HepG2 (cell line): ENCODE data around the gene PIGN. TPM values are rescaled to one million over a fixed set of nuclear protein-coding genes. Genes with fewer than 3 reads are reported as not detected.
A peak's percentile ranks its signal among the peaks of the same experiment; 100 is the strongest.

Source experiments
- ARNT2 ChIP-seq: sonication (generic); formaldehyde crosslinking; IDR thresholded peaks from 2 replicates; pipeline ENCODE4 v1.8.0; 2022; ENCODE audit warnings: mild to moderate bottlenecking, low read depth, missing genetic modification reagents, moderate library complexity
- CREB3 ChIP-seq: sonication (generic); formaldehyde crosslinking; IDR thresholded peaks from 2 replicates; pipeline ENCODE4 v1.5.0; 2020; ENCODE audit warnings: missing genetic modification reagents
- NFE2 ChIP-seq: sonication (generic); formaldehyde crosslinking; IDR thresholded peaks from 2 replicates; pipeline ENCODE4 v1.4.0; 2020; ENCODE audit warnings: missing genetic modification reagents
- PAWR ChIP-seq: sonication (generic); formaldehyde crosslinking; IDR thresholded peaks from 2 replicates; pipeline ENCODE4 v1.4.0; 2020; ENCODE audit warnings: missing genetic modification reagents, mild to moderate bottlenecking, borderline replicate concordance
- POLR2AphosphoS2 ChIP-seq: IDR thresholded peaks from 2 replicates; pipeline ENCODE4 v1.6.1; 2011; ENCODE audit warnings: low read depth, low read length, improper control_type of control experiment
- REL ChIP-seq: sonication (generic); formaldehyde crosslinking; conservative IDR thresholded peaks from 2 replicates; pipeline ENCODE4 v1.8.0; 2022; ENCODE audit warnings: mild to moderate bottlenecking, missing genetic modification reagents, moderate library complexity
- SATB2 ChIP-seq: sonication (generic); formaldehyde crosslinking; IDR thresholded peaks from 2 replicates; pipeline ENCODE4 v1.5.0; 2020; ENCODE audit warnings: missing genetic modification reagents
- ZFYVE20 ChIP-seq: sonication (generic); formaldehyde crosslinking; IDR thresholded peaks from 2 replicates; pipeline ENCODE4 v1.8.0; 2023; ENCODE audit warnings: low read depth, mild to moderate bottlenecking, moderate library complexity, missing genetic modification reagents, borderline replicate concordance
- ZNF251 ChIP-seq: sonication (generic); formaldehyde crosslinking; IDR thresholded peaks from 2 replicates; pipeline ENCODE4 v1.9.0; 2021; ENCODE audit warnings: mild to moderate bottlenecking, missing genetic modification reagents
- ZNF354B ChIP-seq: sonication (generic); formaldehyde crosslinking; IDR thresholded peaks from 2 replicates; pipeline ENCODE4 v1.8.0; 2022; ENCODE audit warnings: mild to moderate bottlenecking, missing genetic modification reagents
- ZNF484 ChIP-seq: sonication (generic); formaldehyde crosslinking; IDR thresholded peaks from 2 replicates; pipeline ENCODE4 v1.5.1; 2020; ENCODE audit warnings: mild to moderate bottlenecking, low read depth, missing genetic modification reagents, borderline replicate concordance
- ZNF549 ChIP-seq: sonication (generic); formaldehyde crosslinking; IDR thresholded peaks from 2 replicates; pipeline ENCODE4 v1.5.0; 2020; ENCODE audit warnings: missing genetic modification reagents
- ZNF569 ChIP-seq: sonication (generic); formaldehyde crosslinking; IDR thresholded peaks from 2 replicates; pipeline ENCODE4 v1.5.0; 2020; ENCODE audit warnings: mild to moderate bottlenecking, missing genetic modification reagents, moderate library complexity, borderline replicate concordance
- ZNF572 ChIP-seq: sonication (generic); formaldehyde crosslinking; IDR thresholded peaks from 2 replicates; pipeline ENCODE4 v1.5.1; 2020; ENCODE audit warnings: mild to moderate bottlenecking, missing genetic modification reagents
- ZNF607 ChIP-seq: sonication (generic); formaldehyde crosslinking; IDR thresholded peaks from 2 replicates; pipeline ENCODE4 v1.5.1; 2020; ENCODE audit warnings: missing genetic modification reagents, mild to moderate bottlenecking, borderline replicate concordance
- ZNF841 ChIP-seq: sonication (generic); formaldehyde crosslinking; IDR thresholded peaks from 2 replicates; pipeline ENCODE4 v1.8.1; 2023; ENCODE audit warnings: missing genetic modification reagents, borderline replicate concordance
- ZNF883 ChIP-seq: sonication (generic); formaldehyde crosslinking; IDR thresholded peaks from 2 replicates; pipeline ENCODE4 v1.5.1; 2020; ENCODE audit warnings: mild to moderate bottlenecking, missing genetic modification reagents; ENCODE audit errors: not compliant biosample characterization
- polyA plus RNA-seq, 8 experiments: library from polyadenylated mRNA; depleted of rRNA in 3 of 8; stranded (reverse) in 7 of 8; unstranded in 1 of 8; fragments of >200 nt; fragmentation: Illumina TruSeq in 4 of 8; extraction: Trizol in 4 of 8; gene quantifications; 2 replicates each; pipeline versions ENCODE4 v1.2.1 to v1.2.3, GENCODE V29; 2011 to 2016; ENCODE audit warnings: low read depth in 4 of 8, missing spikeins in 1 of 8, mixed read lengths in 1 of 8; ENCODE audit not compliant: insufficient read depth in 1 of 8
- total RNA-seq, 5 experiments: library from RNA; depleted of rRNA; stranded (reverse); fragments of >200 nt; fragmentation: Illumina TruSeq; extraction: Trizol; gene quantifications; 2 replicates each; pipeline ENCODE4 v1.2.3, GENCODE V29; 2016; ENCODE audit warnings: low read depth in 1 of 5
- TF ChIP-seq, protein P1 (sequence below): sonication (generic); formaldehyde crosslinking; IDR thresholded peaks from 2 replicates; pipeline ENCODE4 v1.4.0; 2020; ENCODE audit warnings: missing genetic modification reagents, mild to moderate bottlenecking, borderline replicate concordance
- TF ChIP-seq, protein P2 (sequence below): IDR thresholded peaks from 2 replicates; pipeline ENCODE4 v1.6.1; 2012; ENCODE audit warnings: low read depth, low read length, improper control_type of control experiment
- TF ChIP-seq, protein P3 (sequence below): sonication (generic); formaldehyde crosslinking; IDR thresholded peaks from 2 replicates; pipeline ENCODE4 v1.4.0; 2020; ENCODE audit warnings: missing genetic modification reagents
- TF ChIP-seq, protein P4 (sequence below), 2 experiments: fragments of 450-650 bp in 1 of 2; sonication (generic) in 1 of 2; formaldehyde crosslinking; IDR thresholded peaks; 2 replicates each; pipeline versions ENCODE4 v1.5.0 to v1.8.0; 2020 to 2022; ENCODE audit warnings: mild to moderate bottlenecking in 1 of 2, missing genetic modification reagents in 1 of 2

The PIGN gene
- total and polyA plus RNA-seq, 2 of the 13 experiments (the other 11 are each of a cell fraction or from before 2014, with no cell fraction given): 15.5 to 33.6 TPM

- TF ChIP-seq, protein P1, sequence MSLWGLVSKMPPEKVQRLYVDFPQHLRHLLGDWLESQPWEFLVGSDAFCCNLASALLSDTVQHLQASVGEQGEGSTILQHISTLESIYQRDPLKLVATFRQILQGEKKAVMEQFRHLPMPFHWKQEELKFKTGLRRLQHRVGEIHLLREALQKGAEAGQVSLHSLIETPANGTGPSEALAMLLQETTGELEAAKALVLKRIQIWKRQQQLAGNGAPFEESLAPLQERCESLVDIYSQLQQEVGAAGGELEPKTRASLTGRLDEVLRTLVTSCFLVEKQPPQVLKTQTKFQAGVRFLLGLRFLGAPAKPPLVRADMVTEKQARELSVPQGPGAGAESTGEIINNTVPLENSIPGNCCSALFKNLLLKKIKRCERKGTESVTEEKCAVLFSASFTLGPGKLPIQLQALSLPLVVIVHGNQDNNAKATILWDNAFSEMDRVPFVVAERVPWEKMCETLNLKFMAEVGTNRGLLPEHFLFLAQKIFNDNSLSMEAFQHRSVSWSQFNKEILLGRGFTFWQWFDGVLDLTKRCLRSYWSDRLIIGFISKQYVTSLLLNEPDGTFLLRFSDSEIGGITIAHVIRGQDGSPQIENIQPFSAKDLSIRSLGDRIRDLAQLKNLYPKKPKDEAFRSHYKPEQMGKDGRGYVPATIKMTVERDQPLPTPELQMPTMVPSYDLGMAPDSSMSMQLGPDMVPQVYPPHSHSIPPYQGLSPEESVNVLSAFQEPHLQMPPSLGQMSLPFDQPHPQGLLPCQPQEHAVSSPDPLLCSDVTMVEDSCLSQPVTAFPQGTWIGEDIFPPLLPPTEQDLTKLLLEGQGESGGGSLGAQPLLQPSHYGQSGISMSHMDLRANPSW (CRISPR knock-in tag): no peak
- TF ChIP-seq, protein P2, sequence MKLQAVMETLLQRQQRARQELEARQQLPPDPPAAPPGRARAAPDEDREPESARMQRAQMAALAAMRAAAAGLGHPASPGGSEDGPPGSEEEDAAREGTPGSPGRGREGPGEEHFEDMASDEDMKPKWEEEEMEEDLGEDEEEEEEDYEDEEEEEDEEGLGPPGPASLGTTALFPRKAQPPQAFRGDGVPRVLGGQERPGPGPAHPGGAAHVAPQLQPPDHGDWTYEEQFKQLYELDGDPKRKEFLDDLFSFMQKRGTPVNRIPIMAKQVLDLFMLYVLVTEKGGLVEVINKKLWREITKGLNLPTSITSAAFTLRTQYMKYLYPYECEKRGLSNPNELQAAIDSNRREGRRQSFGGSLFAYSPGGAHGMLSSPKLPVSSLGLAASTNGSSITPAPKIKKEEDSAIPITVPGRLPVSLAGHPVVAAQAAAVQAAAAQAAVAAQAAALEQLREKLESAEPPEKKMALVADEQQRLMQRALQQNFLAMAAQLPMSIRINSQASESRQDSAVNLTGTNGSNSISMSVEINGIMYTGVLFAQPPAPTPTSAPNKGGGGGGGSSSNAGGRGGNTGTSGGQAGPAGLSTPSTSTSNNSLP: no peak
- TF ChIP-seq, protein P3, sequence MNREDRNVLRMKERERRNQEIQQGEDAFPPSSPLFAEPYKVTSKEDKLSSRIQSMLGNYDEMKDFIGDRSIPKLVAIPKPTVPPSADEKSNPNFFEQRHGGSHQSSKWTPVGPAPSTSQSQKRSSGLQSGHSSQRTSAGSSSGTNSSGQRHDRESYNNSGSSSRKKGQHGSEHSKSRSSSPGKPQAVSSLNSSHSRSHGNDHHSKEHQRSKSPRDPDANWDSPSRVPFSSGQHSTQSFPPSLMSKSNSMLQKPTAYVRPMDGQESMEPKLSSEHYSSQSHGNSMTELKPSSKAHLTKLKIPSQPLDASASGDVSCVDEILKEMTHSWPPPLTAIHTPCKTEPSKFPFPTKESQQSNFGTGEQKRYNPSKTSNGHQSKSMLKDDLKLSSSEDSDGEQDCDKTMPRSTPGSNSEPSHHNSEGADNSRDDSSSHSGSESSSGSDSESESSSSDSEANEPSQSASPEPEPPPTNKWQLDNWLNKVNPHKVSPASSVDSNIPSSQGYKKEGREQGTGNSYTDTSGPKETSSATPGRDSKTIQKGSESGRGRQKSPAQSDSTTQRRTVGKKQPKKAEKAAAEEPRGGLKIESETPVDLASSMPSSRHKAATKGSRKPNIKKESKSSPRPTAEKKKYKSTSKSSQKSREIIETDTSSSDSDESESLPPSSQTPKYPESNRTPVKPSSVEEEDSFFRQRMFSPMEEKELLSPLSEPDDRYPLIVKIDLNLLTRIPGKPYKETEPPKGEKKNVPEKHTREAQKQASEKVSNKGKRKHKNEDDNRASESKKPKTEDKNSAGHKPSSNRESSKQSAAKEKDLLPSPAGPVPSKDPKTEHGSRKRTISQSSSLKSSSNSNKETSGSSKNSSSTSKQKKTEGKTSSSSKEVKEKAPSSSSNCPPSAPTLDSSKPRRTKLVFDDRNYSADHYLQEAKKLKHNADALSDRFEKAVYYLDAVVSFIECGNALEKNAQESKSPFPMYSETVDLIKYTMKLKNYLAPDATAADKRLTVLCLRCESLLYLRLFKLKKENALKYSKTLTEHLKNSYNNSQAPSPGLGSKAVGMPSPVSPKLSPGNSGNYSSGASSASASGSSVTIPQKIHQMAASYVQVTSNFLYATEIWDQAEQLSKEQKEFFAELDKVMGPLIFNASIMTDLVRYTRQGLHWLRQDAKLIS (CRISPR knock-in tag): no peak
- TF ChIP-seq, protein P4, sequence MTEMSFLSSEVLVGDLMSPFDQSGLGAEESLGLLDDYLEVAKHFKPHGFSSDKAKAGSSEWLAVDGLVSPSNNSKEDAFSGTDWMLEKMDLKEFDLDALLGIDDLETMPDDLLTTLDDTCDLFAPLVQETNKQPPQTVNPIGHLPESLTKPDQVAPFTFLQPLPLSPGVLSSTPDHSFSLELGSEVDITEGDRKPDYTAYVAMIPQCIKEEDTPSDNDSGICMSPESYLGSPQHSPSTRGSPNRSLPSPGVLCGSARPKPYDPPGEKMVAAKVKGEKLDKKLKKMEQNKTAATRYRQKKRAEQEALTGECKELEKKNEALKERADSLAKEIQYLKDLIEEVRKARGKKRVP (CRISPR knock-in tag; IDR thresholded peaks at IDR 0.05): no peak
- TF ChIP-seq PAWR (no peak), ZNF549 (CRISPR knock-in tag) (no peak), REL (CRISPR knock-in tag) (no peak), CREB3 (CRISPR knock-in tag) (no peak), ZNF251 (CRISPR knock-in tag) (no peak), ZFYVE20 (CRISPR knock-in tag) (no peak), ZNF841 (CRISPR knock-in tag) (no peak), ZNF569 (CRISPR knock-in tag) (no peak), SATB2 (CRISPR knock-in tag) (no peak), POLR2AphosphoS2 (no peak), ZNF883 (CRISPR knock-in tag) (no peak), ZNF572 (no peak), ARNT2 (CRISPR knock-in tag) (no peak), ZNF354B (no peak), ZNF607 (CRISPR knock-in tag) (0 out of 2 replicates have a peak, but pooled peaks have one; percentile 56), ZNF484 (CRISPR knock-in tag) (no peak), NFE2 (CRISPR knock-in tag) (no peak)
These were observed 420 bp downstream of the PIGN start (continued) for GRCh38 chr18:62186499-62186773.
